MM.1S (cell line): ENCODE data around the gene SETD9.

ENCODE experiments used
- CTCF ChIP-seq: fragments of 300-600 bp; sonication (generic); IDR thresholded peaks from 2 replicates; pipeline ENCODE4 v1.5.1; 2016; ENCODE audit warnings: antibody characterized with exemption, low read length, mixed read lengths
- EZH2 ChIP-seq: fragments of 300-600 bp; sonication (generic); optimal IDR thresholded peaks from 2 replicates; pipeline ENCODE3; 2017; ENCODE audit warnings: low read depth, mild to moderate bottlenecking, antibody characterized with exemption, low read length, mixed read lengths
- EZH2phosphoT487 ChIP-seq: fragments of 300-600 bp; sonication (generic); IDR thresholded peaks from 2 replicates; pipeline ENCODE4 v1.6.1; 2018; ENCODE audit warnings: antibody characterized with exemption, low read length

- no peak for TF ChIP-seq CTCF
- TF ChIP-seq EZH2phosphoT487, result no peak
- TF ChIP-seq EZH2, result no peak
Observed at GRCh38 chr5:56951126-56951945, 41.9 kb downstream of the SETD9 start.
